GM12878 (cell line): Measurements from ENCODE around the gene IFT172. TPM values are rescaled to one million over a fixed set of nuclear protein-coding genes. Genes with fewer than 3 reads are reported as not detected.

ENCODE experiments used
- ATAC-seq: fragments of 200-7000 bp; cut with Tn5 transposase; 3 replicates; pipeline ENCODE4 v1.9.1; 2020; ENCODE audit warnings: mild to moderate bottlenecking, moderate library complexity
- BruUV-seq: library from RNA; stranded (reverse); fragments of 400-500 nt; replicated peaks from 2 replicates; lab custom pipeline; 2021; lab: Mats Ljungman, UMichigan
- CTCF ChIA-PET: fragments of 300-600 bp; sonication (Branson Sonifier 250); formaldehyde crosslinking; extraction: SDS; loops from one replicate; lab custom pipeline; 2021; ENCODE audit warnings: inconsistent platforms; lab: Yijun Ruan, JAX
- POLR2A ChIA-PET: fragments of 350-600 bp; formaldehyde crosslinking; extraction: SDS; loops from one replicate; lab custom pipeline; 2021; ENCODE audit warnings: inconsistent platforms; lab: Charles Lee
- RAD21 ChIA-PET: fragments of 300-600 bp; sonication (Branson Sonifier 250); formaldehyde crosslinking; loops from one replicate; lab custom pipeline; 2023; ENCODE audit warnings: antibody characterized with exemption; ENCODE audit not compliant: unreplicated experiment; lab: Charles Lee
- SMC1A ChIA-PET: fragments of 300-600 bp; sonication (Branson Sonifier 250); formaldehyde crosslinking; loops from one replicate; lab custom pipeline; 2023; ENCODE audit not compliant: unreplicated experiment, uncharacterized antibody; lab: Charles Lee
- DNase-seq: peaks from one replicate; pipeline ENCODE4 v3.0.0-alpha.2; 2011; ENCODE audit warnings: low read depth, low spot score
- FAIRE-seq: peaks from 3 replicates; lab custom pipeline; 2011; peaks lifted over from hg19 to GRCh38; lab: Jason Lieb, UNC
- H2AFZ ChIP-seq: 2 replicates; pipeline ENCODE4 v1.6.0; 2011; ENCODE audit warnings: low read depth, low read length, control low read depth; ENCODE audit not compliant: control insufficient read depth
- H3K27ac ChIP-seq: 2 replicates; pipeline ENCODE4 v1.5.1; 2011; ENCODE audit warnings: control low read depth; ENCODE audit not compliant: control insufficient read depth, insufficient read depth
- H3K27me3 ChIP-seq, 2 experiments: replicated peaks in 1 of 2; 2 replicates each; pipeline versions ENCODE4 v1.6.0 to v1.6.1; 2011; ENCODE audit warnings: low read length in 1 of 2; ENCODE audit not compliant: control insufficient read depth in 2 of 2, insufficient read depth in 2 of 2
- H3K36me3 ChIP-seq, 2 experiments: 2 replicates each; pipeline ENCODE4 v1.5.1; 2011; ENCODE audit warnings: low read length in 1 of 2; ENCODE audit not compliant: control insufficient read depth in 2 of 2, insufficient read depth in 2 of 2
- H3K4me1 ChIP-seq: 2 replicates; pipeline ENCODE4 v1.6.1; 2011; ENCODE audit warnings: mild to moderate bottlenecking, low read length, moderate library complexity, mixed read lengths; ENCODE audit not compliant: control insufficient read depth, insufficient read depth
- H3K4me2 ChIP-seq: 2 replicates; pipeline ENCODE4 v1.6.0; 2011; ENCODE audit warnings: control low read depth; ENCODE audit not compliant: control insufficient read depth, insufficient read depth
- H3K4me3 ChIP-seq: fragments of 200-600 bp; sonication (generic); 2 replicates; pipeline ENCODE4 v1.5.1; 2016
- H3K79me2 ChIP-seq: 2 replicates; pipeline ENCODE4 v1.6.0; 2011; ENCODE audit warnings: low read length; ENCODE audit not compliant: control insufficient read depth, insufficient read depth
- H3K9ac ChIP-seq: 2 replicates; pipeline ENCODE4 v1.8.0; 2011; ENCODE audit warnings: low read length, control low read depth, mixed read lengths; ENCODE audit not compliant: control insufficient read depth, insufficient read depth
- H3K9me3 ChIP-seq: replicated peaks from 3 replicates; pipeline ENCODE4 v1.5.1; 2011; ENCODE audit warnings: mild to moderate bottlenecking, low read length; ENCODE audit not compliant: control insufficient read depth, insufficient read depth
- H4K20me1 ChIP-seq: 2 replicates; pipeline ENCODE4 v1.6.0; 2011; ENCODE audit not compliant: control insufficient read depth, insufficient read depth
- CBX3 ChIP-seq: fragments of 200-600 bp; sonication (generic); IDR thresholded peaks from 2 replicates; pipeline ENCODE4 v1.6.1; 2016; ENCODE audit warnings: low read depth, borderline replicate concordance
- CEBPZ ChIP-seq: fragments of 150-350 bp; IDR thresholded peaks from 2 replicates; pipeline ENCODE4 v1.6.1; 2016; ENCODE audit warnings: low read depth, low read length
- EED ChIP-seq: sonication (generic); IDR thresholded peaks from 2 replicates; pipeline ENCODE4 v1.6.1; 2016; ENCODE audit warnings: antibody characterized with exemption, low read depth
- PAX8 ChIP-seq: fragments of 450-650 bp; IDR thresholded peaks from 2 replicates; pipeline ENCODE4 v1.6.1; 2017; ENCODE audit warnings: mild to moderate bottlenecking, moderate library complexity
- RAD51 ChIP-seq: fragments of 450-650 bp; IDR thresholded peaks from 2 replicates; pipeline ENCODE4 v1.6.1; 2016; ENCODE audit warnings: moderate library complexity, mild to moderate bottlenecking, inconsistent platforms
- RBBP5 ChIP-seq: fragments of 200-600 bp; sonication (generic); conservative IDR thresholded peaks from 2 replicates; pipeline ENCODE4 v1.6.1; 2016
- SMC3 ChIP-seq: IDR thresholded peaks from 2 replicates; pipeline ENCODE4 v1.6.1; 2011; ENCODE audit warnings: low read length, improper control_type of control experiment, borderline replicate concordance
- SP1 ChIP-seq: IDR thresholded peaks from one replicate; pipeline ENCODE4 v1.6.1; 2011; ENCODE audit warnings: low read depth, low read length
- STAT3 ChIP-seq: IDR thresholded peaks from 2 replicates; pipeline ENCODE4 v1.6.1; 2011; ENCODE audit warnings: low read depth, low read length, improper control_type of control experiment
- TAF1 ChIP-seq: IDR thresholded peaks from 2 replicates; pipeline ENCODE4 v1.6.1; 2011; ENCODE audit warnings: mild to moderate bottlenecking, low read depth, low read length, borderline replicate concordance
- TCF7 ChIP-seq: IDR thresholded peaks from 2 replicates; pipeline ENCODE4 v1.6.1; 2014; ENCODE audit warnings: antibody characterized with exemption, borderline replicate concordance
- USF1 ChIP-seq: IDR thresholded peaks from 2 replicates; pipeline ENCODE4 v1.6.1; 2011; ENCODE audit warnings: borderline replicate concordance, low read depth, mild to moderate bottlenecking, moderate library complexity, mixed read lengths, low read length; ENCODE audit not compliant: insufficient read depth; ENCODE audit errors: extremely low read length
- WRNIP1 ChIP-seq: IDR thresholded peaks from 2 replicates; pipeline ENCODE4 v1.6.1; 2011; ENCODE audit warnings: low read depth, low read length, improper control_type of control experiment, borderline replicate concordance
- ZSCAN29 ChIP-seq: fragments of 450-650 bp; IDR thresholded peaks from 2 replicates; pipeline ENCODE4 v1.6.1; 2017; ENCODE audit warnings: mild to moderate bottlenecking, moderate library complexity
- WGBS: methylation state at CpG from one replicate; pipeline ENCODE4 v1.1.6; 2016; ENCODE audit warnings: low lambda C conversion rate; ENCODE audit not compliant: insufficient replicate concordance, insufficient coverage; ENCODE audit errors: missing lambda C conversion rate; 5-methylcytosine and 5-hydroxymethylcytosine counted together
- in situ Hi-C: fragments of 300-500 bp; cut with MboI; formaldehyde crosslinking; loops from 9 replicates; pipeline ENCODE4 v1.14.3; 2018; ENCODE audit warnings: mixed read lengths
- intact Hi-C: fragments of 100-400 bp; cut with micrococcal nuclease; formaldehyde crosslinking; loops from one replicate; pipeline ENCODE4 v1.14.2; 2022; ENCODE audit not compliant: unreplicated experiment
- polyA plus RNA-seq, 11 experiments: library from polyadenylated mRNA; depleted of rRNA in 4 of 11; unstranded in 6 of 11; stranded (reverse) in 5 of 11; fragments of >200 nt; fragmentation: Nextera tagmentation in 4 of 11; fragmentation: Illumina TruSeq in 1 of 11; extraction: Ambion mirVana in 4 of 11; extraction: Trizol in 1 of 11; gene quantifications; 1 replicate in 1 of 11; 2 replicates in 10 of 11; pipeline versions ENCODE4 v1.2.1 to v1.2.3, GENCODE V29; 2011 to 2016; ENCODE audit warnings: inconsistent platforms in 2 of 11, missing spikeins in 2 of 11, low read depth in 1 of 11
- total RNA-seq, 4 experiments: library from RNA; depleted of rRNA in 3 of 4; stranded (reverse); fragments of >200 nt in 3 of 4; fragmentation: Illumina TruSeq in 1 of 4; extraction: Trizol in 1 of 4; gene quantifications; 2 replicates each; pipeline versions ENCODE4 v1.2.1 to v1.2.3, GENCODE V29; 2013 to 2021
- TF ChIP-seq, protein P1 (sequence below): IDR thresholded peaks from 2 replicates; pipeline ENCODE4 v1.6.1; 2012; ENCODE audit warnings: improper control_type of control experiment, low read depth, low read length; ENCODE audit not compliant: insufficient replicate concordance

IFT172 gene
- total and polyA plus RNA-seq, 10 of the 15 experiments (the other 5 are each of a cell fraction or from before 2014, with no cell fraction given) = 2.4 to 8.6 (median 6.2) TPM

GRCh38 chr2:27471961-27472360, 17.6 kb downstream of the IFT172 start:
- ChIA-PET RAD21 (no interaction called here), SMC1A (interaction anchor here (0.5 to 1.5 kb wide), 3 partner anchors 10 to 156 kb away, joined by 3 to 4 read pairs (median 3); no protein-coding TSS in a partner anchor), CTCF (no interaction called here), POLR2A (no interaction called here)
- FAIRE-seq (no peak), DNase-seq (no peak), ATAC-seq (no peak)
- Histone ChIP-seq H4K20me1 (no peaks in the 10 kb centered on the region), H3K79me2 (no peaks in the 10 kb centered on the region), H3K4me3 (no peak overlapping the region), H3K36me3 (no peaks in the 10 kb centered on the region), H3K27ac (no peak overlapping the region), H3K4me1 (no peaks in the 10 kb centered on the region), H3K27me3 (no peaks in the 10 kb centered on the region), H3K9ac (no peak overlapping the region), H3K9me3 (no peaks in the 10 kb centered on the region), H3K4me2 (no peak overlapping the region), H2AFZ (no peak overlapping the region)
- intact Hi-C loops (no loop called here), in situ Hi-C loops (no loop called here)
- TF ChIP-seq RBBP5 (no peak), PAX8 (no peak), ZSCAN29 (no peak), WRNIP1 (no peak), USF1 (no peak), CBX3 (no peak), TAF1 (no peak), SP1 (no peak), EED (no peak), SMC3 (no peak), TCF7 (no peak), STAT3 (no peak), CEBPZ (no peak), RAD51 (no peak)
- TF ChIP-seq, protein P1, sequence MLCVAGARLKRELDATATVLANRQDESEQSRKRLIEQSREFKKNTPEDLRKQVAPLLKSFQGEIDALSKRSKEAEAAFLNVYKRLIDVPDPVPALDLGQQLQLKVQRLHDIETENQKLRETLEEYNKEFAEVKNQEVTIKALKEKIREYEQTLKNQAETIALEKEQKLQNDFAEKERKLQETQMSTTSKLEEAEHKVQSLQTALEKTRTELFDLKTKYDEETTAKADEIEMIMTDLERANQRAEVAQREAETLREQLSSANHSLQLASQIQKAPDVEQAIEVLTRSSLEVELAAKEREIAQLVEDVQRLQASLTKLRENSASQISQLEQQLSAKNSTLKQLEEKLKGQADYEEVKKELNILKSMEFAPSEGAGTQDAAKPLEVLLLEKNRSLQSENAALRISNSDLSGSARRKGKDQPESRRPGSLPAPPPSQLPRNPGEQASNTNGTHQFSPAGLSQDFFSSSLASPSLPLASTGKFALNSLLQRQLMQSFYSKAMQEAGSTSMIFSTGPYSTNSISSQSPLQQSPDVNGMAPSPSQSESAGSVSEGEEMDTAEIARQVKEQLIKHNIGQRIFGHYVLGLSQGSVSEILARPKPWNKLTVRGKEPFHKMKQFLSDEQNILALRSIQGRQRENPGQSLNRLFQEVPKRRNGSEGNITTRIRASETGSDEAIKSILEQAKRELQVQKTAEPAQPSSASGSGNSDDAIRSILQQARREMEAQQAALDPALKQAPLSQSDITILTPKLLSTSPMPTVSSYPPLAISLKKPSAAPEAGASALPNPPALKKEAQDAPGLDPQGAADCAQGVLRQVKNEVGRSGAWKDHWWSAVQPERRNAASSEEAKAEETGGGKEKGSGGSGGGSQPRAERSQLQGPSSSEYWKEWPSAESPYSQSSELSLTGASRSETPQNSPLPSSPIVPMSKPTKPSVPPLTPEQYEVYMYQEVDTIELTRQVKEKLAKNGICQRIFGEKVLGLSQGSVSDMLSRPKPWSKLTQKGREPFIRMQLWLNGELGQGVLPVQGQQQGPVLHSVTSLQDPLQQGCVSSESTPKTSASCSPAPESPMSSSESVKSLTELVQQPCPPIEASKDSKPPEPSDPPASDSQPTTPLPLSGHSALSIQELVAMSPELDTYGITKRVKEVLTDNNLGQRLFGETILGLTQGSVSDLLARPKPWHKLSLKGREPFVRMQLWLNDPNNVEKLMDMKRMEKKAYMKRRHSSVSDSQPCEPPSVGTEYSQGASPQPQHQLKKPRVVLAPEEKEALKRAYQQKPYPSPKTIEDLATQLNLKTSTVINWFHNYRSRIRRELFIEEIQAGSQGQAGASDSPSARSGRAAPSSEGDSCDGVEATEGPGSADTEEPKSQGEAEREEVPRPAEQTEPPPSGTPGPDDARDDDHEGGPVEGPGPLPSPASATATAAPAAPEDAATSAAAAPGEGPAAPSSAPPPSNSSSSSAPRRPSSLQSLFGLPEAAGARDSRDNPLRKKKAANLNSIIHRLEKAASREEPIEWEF = no peak
- BruUV-seq = no TSS peak
- 98% methylated on average over 4 of the region's 5 CpGs for WGBS
